Loucy (cell line): ENCODE results near the gene RTF1.

Source experiments
- H2AFZ ChIP-seq: fragments of 200-600 bp; sonication (generic); 2 replicates; pipeline ENCODE4 v1.6.0; 2016; ENCODE audit warnings: antibody characterized with exemption, mild to moderate bottlenecking, low read length, moderate library complexity
- H3F3A ChIP-seq: fragments of 200-600 bp; 2 replicates; pipeline ENCODE4 v1.6.0; 2016; ENCODE audit warnings: antibody characterized with exemption, low read depth, mild to moderate bottlenecking
- H3K27me3 ChIP-seq: fragments of 200-600 bp; sonication (generic); 2 replicates; pipeline ENCODE4 v1.6.1; 2014; ENCODE audit warnings: low read length, mild to moderate bottlenecking; ENCODE audit not compliant: insufficient read depth, poor library complexity, severe bottlenecking
- H3K36me3 ChIP-seq: fragments of 200-600 bp; sonication (generic); 2 replicates; pipeline ENCODE4 v1.6.1; 2016; ENCODE audit warnings: low read length; ENCODE audit not compliant: insufficient read depth
- H3K4me1 ChIP-seq: fragments of 200-600 bp; sonication (generic); 2 replicates; pipeline ENCODE4 v1.5.1; 2014; ENCODE audit warnings: low read length, mild to moderate bottlenecking; ENCODE audit not compliant: insufficient read depth, poor library complexity, severe bottlenecking
- H3K4me2 ChIP-seq: fragments of 200-600 bp; sonication (generic); 2 replicates; pipeline ENCODE4 v1.6.0; 2014; ENCODE audit warnings: antibody characterized with exemption, low read length, low read depth, mild to moderate bottlenecking; ENCODE audit not compliant: poor library complexity, severe bottlenecking
- H3K4me3 ChIP-seq: fragments of 200-600 bp; sonication (generic); 2 replicates; pipeline ENCODE4 v1.5.1; 2014; ENCODE audit warnings: low read length, mild to moderate bottlenecking, mixed read lengths; ENCODE audit not compliant: poor library complexity, severe bottlenecking
- H3K79me2 ChIP-seq: fragments of 200-600 bp; sonication (generic); 2 replicates; pipeline ENCODE4 v1.6.1; 2014; ENCODE audit warnings: low read length; ENCODE audit not compliant: insufficient read depth
- H3K9ac ChIP-seq: fragments of 200-600 bp; sonication (generic); 2 replicates; pipeline ENCODE4 v1.6.0; 2014; ENCODE audit warnings: mild to moderate bottlenecking, low read depth, low read length, moderate library complexity; ENCODE audit not compliant: poor library complexity, severe bottlenecking
- H3K9me2 ChIP-seq: fragments of 200-600 bp; sonication (generic); replicated peaks from 2 replicates; pipeline ENCODE4 v1.6.1; 2016; ENCODE audit warnings: low read depth, low read length, mixed read lengths
- H3K9me3 ChIP-seq: fragments of 200-600 bp; sonication (generic); 2 replicates; pipeline ENCODE4 v1.6.1; 2014; ENCODE audit warnings: mild to moderate bottlenecking, antibody characterized with exemption, low read length, low read depth; ENCODE audit not compliant: insufficient read depth
- H4K20me1 ChIP-seq: fragments of 200-600 bp; sonication (generic); 2 replicates; pipeline ENCODE4 v1.6.0; 2014; ENCODE audit warnings: antibody characterized with exemption, low read length, mild to moderate bottlenecking; ENCODE audit not compliant: insufficient read depth, poor library complexity, severe bottlenecking
- CTCF ChIP-seq: fragments of 200-600 bp; sonication (generic); conservative IDR thresholded peaks from 2 replicates; pipeline ENCODE4 v1.5.1; 2014; ENCODE audit warnings: mild to moderate bottlenecking, antibody characterized with exemption, low read length
- EZH2phosphoT487 ChIP-seq: fragments of 200-600 bp; IDR thresholded peaks from 2 replicates; pipeline ENCODE4 v1.6.1; 2018; ENCODE audit warnings: antibody characterized with exemption, mild to moderate bottlenecking, moderate library complexity, borderline replicate concordance

RTF1 gene

GRCh38 chr15:41505776-41506175 is 88.9 kb downstream of the RTF1 start:
- no peaks in the 10 kb centered on the region for H3K79me2 ChIP-seq
- no peaks in the 10 kb centered on the region for H3K9me3 ChIP-seq
- no peak overlapping the region for H3K9ac ChIP-seq
- H3K4me2 ChIP-seq = no peak overlapping the region
- H3K4me1 ChIP-seq = peaks cover 9% of the 10 kb centered on the region
- no peak overlapping the region for H3K4me3 ChIP-seq
- no peak overlapping the region for H2AFZ ChIP-seq
- H4K20me1 ChIP-seq = no peaks in the 10 kb centered on the region
- H3K9me2 ChIP-seq = no peaks in the 10 kb centered on the region
- H3K27me3 ChIP-seq = no peaks in the 10 kb centered on the region
- H3F3A ChIP-seq = no peaks in the 10 kb centered on the region
- no peak for TF ChIP-seq CTCF
- TF ChIP-seq EZH2phosphoT487 = no peak
- H3K36me3 ChIP-seq = no peaks in the 10 kb centered on the region

- Histone ChIP-seq H2AFZ (no peak overlapping the region), H3K4me1 (peaks cover 9% of the 10 kb centered on the region), H3K9me2 (no peaks in the 10 kb centered on the region), H3F3A (no peaks in the 10 kb centered on the region), H3K9ac (no peak overlapping the region), H3K27me3 (no peaks in the 10 kb centered on the region), H4K20me1 (no peaks in the 10 kb centered on the region), H3K4me3 (no peak overlapping the region), H3K36me3 (no peaks in the 10 kb centered on the region), H3K9me3 (no peaks in the 10 kb centered on the region), H3K4me2 (no peak overlapping the region), H3K79me2 (no peaks in the 10 kb centered on the region)
- no peak for TF ChIP-seq EZH2phosphoT487
- TF ChIP-seq CTCF = peak; percentile 29; the same call in 1 of the 2 replicates
These were observed 90.0 kb downstream of the RTF1 start for GRCh38 chr15:41506796-41507341.

- H3K27me3 ChIP-seq = no peaks in the 10 kb centered on the region
- no peak for TF ChIP-seq EZH2phosphoT487
- peaks cover 10% of the 10 kb centered on the region for H3K4me1 ChIP-seq
- H2AFZ ChIP-seq = no peak overlapping the region
- H3K9me3 ChIP-seq = no peaks in the 10 kb centered on the region
- H3K4me2 ChIP-seq = no peak overlapping the region
- no peaks in the 10 kb centered on the region for H4K20me1 ChIP-seq
- H3K9me2 ChIP-seq = no peaks in the 10 kb centered on the region
- H3K4me3 ChIP-seq = no peak overlapping the region
- no peak overlapping the region for H3K9ac ChIP-seq
- H3K36me3 ChIP-seq = no peaks in the 10 kb centered on the region
- H3F3A ChIP-seq = no peaks in the 10 kb centered on the region
- no peaks in the 10 kb centered on the region; the same call in 1 of the 2 replicates for H3K79me2 ChIP-seq
These were observed 91.0 kb downstream of the RTF1 start for GRCh38 chr15:41507820-41508290.

GRCh38 chr15:41510728-41511127 is 93.8 kb downstream of the RTF1 start:
- no peaks in the 10 kb centered on the region for H3K27me3 ChIP-seq

More at GRCh38 chr15:41510728-41511127, 93.8 kb downstream of the RTF1 start:
- H3K36me3 ChIP-seq = no peaks in the 10 kb centered on the region
- H3K4me2 ChIP-seq = no peak overlapping the region
- H3K9me2 ChIP-seq = no peaks in the 10 kb centered on the region
- no peak overlapping the region for H3K4me3 ChIP-seq
- no peak overlapping the region for H3K9ac ChIP-seq
- H3K4me1 ChIP-seq = peaks cover 6% of the 10 kb centered on the region
- TF ChIP-seq EZH2phosphoT487 (no peak), CTCF (no peak)
- H4K20me1 ChIP-seq = no peaks in the 10 kb centered on the region
- no peaks in the 10 kb centered on the region for H3F3A ChIP-seq
- H3K79me2 ChIP-seq = no peaks in the 10 kb centered on the region; the same call in 1 of the 2 replicates
- no peak overlapping the region for H2AFZ ChIP-seq
- no peaks in the 10 kb centered on the region for H3K9me3 ChIP-seq
